ENCODE results near the gene YBX1.

Gene YBX1

GRCh38 chr1:42660907-42661500 lies 21.2 kb upstream of the YBX1 start:
- no peak for DNase-seq (ENCODE audit: low spot score)
- TF ChIP-seq CTCF (IDR thresholded peaks at IDR 0.05) = no peak
- H3K4me3 ChIP-seq = no peak overlapping the region
- H3K27ac ChIP-seq = no peak overlapping the region

- H3K4me3 ChIP-seq = no peak overlapping the region
- no peak for DNase-seq (ENCODE audit: low spot score)
- no peak for TF ChIP-seq CTCF (IDR thresholded peaks at IDR 0.05)
- H3K27ac ChIP-seq = no peak overlapping the region
Observed at GRCh38 chr1:42669936-42670335, 12.3 kb upstream of the YBX1 start.

- DNase-seq (ENCODE audit: low spot score) = no peak
- no peak for TF ChIP-seq CTCF (IDR thresholded peaks at IDR 0.05)
- Histone ChIP-seq H3K4me3 (no peak overlapping the region), H3K27ac (no peak overlapping the region)
Observed at GRCh38 chr1:42670425-42670824, 11.8 kb upstream of the YBX1 start.

- no peak for DNase-seq (ENCODE audit: low spot score)
- no peak overlapping the region for H3K27ac ChIP-seq
- H3K4me3 ChIP-seq = no peak overlapping the region
- TF ChIP-seq CTCF (IDR thresholded peaks at IDR 0.05) = no peak
Observed at GRCh38 chr1:42674214-42674613, 8.0 kb upstream of the YBX1 start.

- Histone ChIP-seq H3K4me3 (no peak overlapping the region), H3K27ac (no peak overlapping the region)
- TF ChIP-seq CTCF (IDR thresholded peaks at IDR 0.05) = no peak
- no peak for DNase-seq (ENCODE audit: low spot score)
Observed at GRCh38 chr1:42674682-42675081, 7.5 kb upstream of the YBX1 start.

- DNase-seq (ENCODE audit: low spot score) = no peak
- no peak overlapping the region for H3K4me3 ChIP-seq
- H3K27ac ChIP-seq = no peak overlapping the region
- TF ChIP-seq CTCF (IDR thresholded peaks at IDR 0.05) = no peak
Observed at GRCh38 chr1:42675467-42675866, 6.8 kb upstream of the YBX1 start.

GRCh38 chr1:42676534-42677087 lies 5.6 kb upstream of the YBX1 start:
- DNase-seq (ENCODE audit: low spot score) = no peak
- no peak for TF ChIP-seq CTCF (IDR thresholded peaks at IDR 0.05)

More at GRCh38 chr1:42676534-42677087, 5.6 kb upstream of the YBX1 start:
- Histone ChIP-seq H3K4me3 (no peak overlapping the region), H3K27ac (no peak overlapping the region)
